ENCODE results near the gene GM2A.
"Not testable (repeated sequence)": the region's sequence is repeated elsewhere in the genome, so short reads cannot be mapped to it uniquely, and the experiment has no call there.

Gene GM2A

GRCh38 chr5:151230048-151230680, 22.8 kb upstream of the GM2A start:
- FAIRE-seq, result no peak

DNA sequence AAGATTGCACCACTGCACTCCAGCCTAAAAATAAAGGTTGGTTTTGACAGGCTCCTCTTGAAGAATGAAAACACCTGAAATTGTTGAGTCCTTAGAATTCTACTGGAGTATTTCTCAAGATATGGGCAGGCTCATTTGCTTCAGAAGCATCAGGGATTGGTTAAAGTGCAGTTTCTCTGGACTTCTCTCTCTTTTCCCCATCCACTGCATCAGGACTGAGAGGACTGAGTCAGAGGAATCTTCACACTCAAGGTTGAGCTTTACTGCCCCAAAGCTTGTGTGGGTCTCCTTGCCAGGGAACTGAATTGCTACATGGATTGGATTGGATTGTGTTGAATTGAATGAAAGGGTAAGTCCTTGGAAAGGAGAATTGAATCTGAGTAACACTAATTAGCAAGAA, 21.6 kb upstream of the GM2A start:
- FAIRE-seq, result no peak

DNA sequence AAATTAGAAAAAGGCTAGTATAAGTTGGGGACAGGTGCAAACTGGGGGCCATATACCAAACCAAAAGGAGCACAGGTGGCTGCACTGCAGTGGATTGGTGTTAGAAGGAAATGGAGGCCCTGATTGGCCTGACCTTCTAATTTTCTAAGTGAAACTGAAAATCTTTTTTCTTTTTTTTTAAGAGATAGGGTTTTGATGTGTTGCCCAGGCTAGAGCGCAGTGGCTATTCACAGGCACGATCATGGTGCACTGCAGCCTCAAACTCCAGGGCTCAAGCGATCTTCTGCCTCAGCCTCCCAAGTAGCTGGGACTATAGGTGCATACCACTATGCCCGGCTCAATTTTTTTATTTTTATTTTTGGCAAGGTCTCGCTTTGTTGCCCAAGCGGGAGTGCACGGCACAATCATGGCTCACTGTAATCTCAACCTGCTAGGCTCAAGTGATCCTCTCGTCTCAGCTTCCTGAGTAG, 19.3 kb upstream of the GM2A start:
- FAIRE-seq, result no peak

- FAIRE-seq, result no peak
Measured at GRCh38 chr5:151234476-151235238, 18.3 kb upstream of the GM2A start.

- not testable (repeated sequence) for FAIRE-seq
Measured at GRCh38 chr5:151235239-151235571, 17.8 kb upstream of the GM2A start.

DNA sequence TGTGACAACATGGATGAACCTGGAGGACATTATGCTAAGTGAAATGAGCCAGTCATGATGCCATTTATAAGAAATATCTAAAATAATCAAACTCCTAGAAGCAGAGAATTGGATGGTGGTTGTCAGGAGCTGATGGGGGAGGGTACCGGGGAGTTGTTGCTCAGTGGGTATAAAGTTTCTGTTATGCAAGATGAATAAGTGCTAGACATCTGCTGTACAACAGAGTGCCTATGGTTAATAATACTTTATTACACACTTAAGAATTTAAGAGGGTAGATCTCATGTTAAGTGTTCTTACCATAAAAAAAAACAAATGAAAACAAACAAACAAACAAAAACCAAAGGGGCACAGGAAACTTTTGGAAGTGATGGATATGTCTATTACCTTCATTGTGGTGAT, 16.1 kb upstream of the GM2A start:
- no peak for FAIRE-seq

DNA sequence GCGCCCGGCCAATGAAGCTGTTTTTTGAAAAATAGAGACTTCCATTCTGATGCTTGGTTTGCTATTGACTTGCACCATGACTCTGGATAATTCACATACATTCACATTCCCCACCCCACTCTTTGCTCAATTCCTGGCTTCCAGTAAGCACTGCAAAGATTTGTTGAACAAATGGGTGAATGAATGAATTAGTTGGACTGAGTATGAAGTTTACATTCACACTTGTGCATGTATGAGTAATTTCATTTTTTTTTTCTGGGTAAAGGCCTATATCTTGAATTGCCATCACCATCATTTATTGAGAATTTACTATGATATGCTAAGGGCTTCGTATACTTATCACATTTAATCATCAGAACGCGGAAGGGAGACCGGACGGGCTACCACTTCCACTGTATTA, 15.3 kb upstream of the GM2A start:
- no peak for FAIRE-seq

GRCh38 chr5:151238303-151238741, 14.7 kb upstream of the GM2A start:
- FAIRE-seq, result no peak

DNA sequence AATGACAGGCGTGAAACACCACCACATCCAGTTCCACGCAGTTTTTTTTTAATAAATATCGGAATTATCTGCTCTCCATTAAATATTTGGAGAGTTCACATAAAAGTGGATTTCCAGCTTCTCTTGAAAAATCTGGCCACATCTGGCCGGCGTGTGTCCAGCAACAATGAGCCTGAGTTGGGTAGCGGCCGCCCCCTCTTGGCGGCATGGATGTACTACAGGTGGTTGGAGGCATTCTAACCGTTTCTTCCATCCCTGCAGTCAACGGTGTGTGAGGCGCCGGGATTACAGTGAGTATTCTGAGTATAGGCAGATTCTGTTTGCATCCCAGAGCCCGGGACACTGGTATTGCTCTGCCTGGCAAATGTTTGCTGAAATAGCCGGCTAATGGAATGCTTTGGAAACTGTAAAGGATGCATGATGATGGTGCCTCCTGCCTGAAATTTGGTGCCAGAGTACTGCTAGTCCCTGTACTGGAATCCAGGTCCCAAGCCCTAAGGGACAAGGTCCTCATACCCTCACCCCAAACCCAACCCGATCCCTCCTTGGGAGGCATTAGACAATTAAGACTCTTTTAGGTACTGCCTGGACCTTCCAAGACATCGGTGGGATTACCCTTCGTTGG, 13.6 kb upstream of the GM2A start:
- FAIRE-seq, result no peak

DNA sequence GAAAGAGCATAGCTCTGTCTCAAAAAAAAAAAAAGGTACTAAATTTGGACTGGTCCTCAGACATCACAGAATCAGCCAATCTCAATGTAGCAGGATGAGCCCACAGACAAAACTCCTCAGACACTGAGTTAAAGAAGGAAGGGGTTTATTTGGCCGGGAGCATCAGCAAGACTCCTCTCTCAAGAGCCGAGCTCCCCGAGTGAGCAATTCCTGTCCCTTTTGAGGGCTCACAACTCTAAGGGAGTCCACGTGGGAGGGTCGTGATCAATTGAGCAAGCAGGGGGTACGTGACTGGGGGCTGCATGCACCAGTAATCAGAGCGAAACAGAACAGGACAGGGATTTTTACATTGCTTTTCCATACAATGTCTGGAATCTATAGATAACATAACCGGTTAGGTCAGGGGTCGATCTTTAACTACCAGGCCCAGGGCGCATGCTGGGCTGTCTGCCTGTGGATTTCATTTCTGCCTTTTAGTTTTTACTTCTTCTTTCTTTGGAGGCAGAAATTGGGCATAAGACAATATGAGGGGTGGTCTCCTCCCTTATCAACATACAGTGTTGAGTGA, 12.6 kb upstream of the GM2A start:
- FAIRE-seq, result not testable (repeated sequence)

DNA sequence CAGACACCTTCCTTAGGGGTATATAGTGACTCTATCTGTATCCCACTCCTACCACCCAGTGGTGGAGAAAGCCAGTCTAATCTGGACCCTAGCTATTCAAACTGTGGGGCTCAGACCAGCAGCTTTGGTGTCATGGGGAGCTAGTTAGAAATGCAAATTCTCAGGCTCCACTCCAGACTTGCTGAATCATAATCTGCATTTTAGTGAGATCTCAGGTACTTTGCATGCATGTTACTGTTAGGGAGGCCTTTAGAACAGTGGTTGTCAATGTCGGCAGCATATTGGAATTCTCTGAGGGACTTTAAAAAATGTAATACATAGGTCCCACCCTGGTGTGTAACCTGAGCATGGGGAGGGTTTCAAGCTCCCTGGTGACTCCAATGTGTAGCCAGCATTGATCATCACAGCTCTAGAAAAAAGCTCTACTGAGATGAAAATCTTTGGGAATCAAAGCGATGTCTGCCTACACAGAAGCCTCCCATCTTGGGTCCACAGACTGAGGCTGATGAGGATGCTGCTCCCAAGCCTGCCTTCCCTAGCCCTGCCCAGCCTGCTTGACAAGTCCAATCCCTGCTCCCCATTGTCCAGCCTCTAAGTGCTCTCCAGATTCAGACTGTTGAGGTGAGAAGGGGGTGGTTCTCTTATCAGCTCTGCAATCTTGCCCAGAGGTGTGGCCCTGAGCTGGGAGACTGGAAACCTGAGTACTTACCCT, 11.9 kb upstream of the GM2A start:
- FAIRE-seq, result no peak

- no peak for FAIRE-seq
Measured at GRCh38 chr5:151243127-151243526, 9.9 kb upstream of the GM2A start.

DNA sequence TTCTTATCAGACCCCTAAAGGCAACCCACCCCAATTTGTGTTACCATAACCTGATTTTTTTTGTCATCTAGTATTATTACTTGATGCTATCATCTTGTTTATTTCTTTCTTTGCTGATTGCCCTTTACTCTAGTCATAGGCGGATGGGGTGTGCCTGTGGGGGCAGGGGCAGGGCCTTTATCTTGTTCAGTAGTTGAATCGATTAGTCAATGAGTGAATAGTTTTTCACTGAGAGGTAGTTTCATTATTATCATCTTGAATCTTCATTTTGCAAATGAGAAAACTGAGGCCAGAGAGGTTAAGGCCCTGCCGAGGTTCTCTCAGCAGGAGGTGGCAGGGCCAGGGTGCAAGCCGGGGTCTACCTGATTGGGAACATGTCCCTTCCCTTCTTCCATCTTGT, 9.4 kb upstream of the GM2A start:
- FAIRE-seq, result no peak

DNA sequence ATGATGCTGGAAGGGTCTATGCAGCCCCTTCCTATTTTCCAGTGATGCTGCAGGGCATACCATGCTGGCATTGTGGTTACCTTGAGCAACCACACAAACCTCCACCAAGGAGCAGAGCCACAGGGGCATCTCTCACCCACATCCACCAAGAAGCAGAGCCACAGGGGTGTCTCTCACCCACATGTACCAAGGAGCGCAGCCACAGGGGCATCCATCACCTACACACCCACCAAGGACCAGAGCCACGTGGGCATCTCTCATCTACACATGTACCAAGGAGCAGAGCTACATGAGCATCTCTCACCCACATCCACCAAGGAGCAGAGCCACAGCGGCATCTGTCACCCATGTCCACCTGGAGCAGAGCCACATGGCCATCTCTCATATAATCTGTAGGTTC, 8.8 kb upstream of the GM2A start:
- no peak for FAIRE-seq

DNA sequence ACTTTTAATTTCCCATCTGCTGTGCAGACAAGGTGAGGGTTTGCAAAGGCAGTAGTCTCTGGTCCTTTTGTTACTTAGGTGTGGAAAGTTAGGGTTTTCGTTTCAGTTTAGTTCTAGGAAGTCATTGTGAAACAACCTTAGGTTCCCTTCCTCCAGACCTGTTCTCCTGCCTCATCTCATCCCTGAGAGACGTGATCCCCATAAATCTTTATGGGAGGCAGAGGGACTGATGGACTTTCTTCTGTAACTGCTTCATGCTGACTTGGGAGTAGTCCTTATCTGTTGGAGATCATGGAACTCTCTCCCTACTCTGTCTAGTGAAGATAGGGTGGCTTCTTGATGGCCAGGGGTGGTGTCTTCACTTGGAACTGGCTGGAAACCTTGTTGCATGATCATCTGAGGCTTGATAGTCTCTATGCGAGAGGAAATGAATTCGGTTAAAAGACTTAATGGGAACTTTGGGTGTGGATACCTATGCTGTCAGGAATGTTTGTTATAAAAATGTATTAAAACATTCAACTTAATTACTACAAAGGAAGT, 7.2 kb upstream of the GM2A start:
- FAIRE-seq, result no peak

DNA sequence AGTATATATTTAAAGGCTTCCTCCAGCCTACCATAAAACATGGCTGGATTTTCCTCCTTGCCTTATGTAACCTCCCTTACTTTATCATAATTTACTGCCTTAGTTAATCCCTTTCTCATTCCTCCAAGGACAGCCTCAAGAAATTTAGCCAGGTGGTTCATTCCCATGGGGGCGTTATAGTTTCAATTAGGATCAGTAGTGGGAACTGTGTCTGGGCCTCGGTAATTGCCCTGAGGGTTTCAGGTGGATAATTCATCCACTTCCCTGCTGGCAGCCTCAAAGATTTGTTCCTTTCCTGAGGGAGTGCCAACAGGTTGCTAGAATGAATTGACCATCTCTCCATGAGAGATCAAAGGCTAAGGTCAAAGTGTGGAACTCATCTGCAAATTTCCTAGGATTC, 4.3 kb upstream of the GM2A start:
- FAIRE-seq, result no peak

DNA sequence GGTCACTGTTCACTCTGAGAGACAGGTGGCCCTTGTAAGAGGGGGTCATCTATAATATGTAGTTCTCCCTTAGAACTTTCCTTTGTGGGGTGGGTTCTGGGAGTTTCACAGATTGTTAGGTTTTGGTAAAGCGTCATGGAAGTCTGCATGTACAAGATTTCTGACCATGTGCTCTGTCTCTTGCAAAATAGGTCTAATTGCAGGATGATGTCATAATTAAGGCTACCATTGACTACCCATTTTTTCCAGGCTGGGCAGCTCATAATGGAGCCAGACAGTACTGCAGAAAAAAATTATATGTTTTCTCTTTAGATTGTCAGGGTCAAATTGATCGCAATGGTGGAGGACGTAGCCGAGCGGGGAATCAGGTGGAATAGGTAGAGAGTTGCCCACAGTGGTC, 3.7 kb upstream of the GM2A start:
- FAIRE-seq, result no peak

DNA sequence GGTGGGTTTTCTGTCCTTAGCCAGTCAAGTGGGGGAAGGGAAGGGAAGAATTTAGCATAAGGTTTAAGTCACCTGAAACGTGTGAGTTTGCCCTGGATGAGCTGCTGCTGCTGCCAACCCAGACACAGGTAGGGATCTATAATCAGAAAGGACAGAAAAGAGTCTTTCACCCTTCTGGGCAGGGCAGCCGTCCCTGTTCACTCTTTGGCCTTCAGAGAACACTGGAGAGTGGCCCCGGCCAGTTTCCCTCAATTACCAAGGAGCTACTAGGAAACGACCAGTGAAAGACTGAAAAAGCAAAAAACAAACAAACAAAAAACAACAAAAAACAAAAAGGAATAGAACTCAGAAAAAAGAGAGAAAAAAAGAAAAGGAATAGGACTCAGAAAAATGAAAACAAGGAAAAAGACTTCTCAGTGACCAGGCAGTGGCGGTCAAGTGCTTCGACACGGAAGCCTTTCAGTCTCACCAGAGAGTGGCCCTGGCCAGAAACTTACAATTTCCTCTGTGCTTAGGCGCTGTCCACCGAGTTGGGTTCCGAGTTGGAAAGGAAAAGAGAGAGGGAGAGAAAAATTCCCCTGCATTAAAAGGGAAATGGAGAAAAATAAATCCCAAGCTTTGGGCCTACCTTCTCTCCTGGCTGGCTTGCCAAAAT, 2.5 kb upstream of the GM2A start:
- FAIRE-seq, result no peak

- FAIRE-seq, result no peak
Measured at GRCh38 chr5:151251001-151251551, 1.9 kb upstream of the GM2A start.

- no peak for FAIRE-seq
Measured at GRCh38 chr5:151251621-151252020, 1.4 kb upstream of the GM2A start.

GRCh38 chr5:151253605-151253950, 593 bp downstream of the GM2A start:
- no peak for FAIRE-seq

GRCh38 chr5:151254556-151254955, 1.6 kb downstream of the GM2A start:
- FAIRE-seq, result no peak

Measured in islet of Langerhans (tissue), 1 donor.